HG03045 (cell line): ENCODE measurements around the gene SYCE1.
A peak's percentile ranks its signal among the peaks of the same experiment; 100 is the strongest.
"Not testable (repeated sequence)": the region's sequence is repeated elsewhere in the genome, so short reads cannot be mapped to it uniquely, and the experiment has no call there.

ENCODE experiments used
- ATAC-seq: cut with Tn5 transposase; IDR thresholded peaks from one replicate; pipeline ENCODE4 v1.9.1; 2021; ENCODE audit warnings: mild to moderate bottlenecking, moderate library complexity; ENCODE audit not compliant: unreplicated experiment

SYCE1 gene

DNA sequence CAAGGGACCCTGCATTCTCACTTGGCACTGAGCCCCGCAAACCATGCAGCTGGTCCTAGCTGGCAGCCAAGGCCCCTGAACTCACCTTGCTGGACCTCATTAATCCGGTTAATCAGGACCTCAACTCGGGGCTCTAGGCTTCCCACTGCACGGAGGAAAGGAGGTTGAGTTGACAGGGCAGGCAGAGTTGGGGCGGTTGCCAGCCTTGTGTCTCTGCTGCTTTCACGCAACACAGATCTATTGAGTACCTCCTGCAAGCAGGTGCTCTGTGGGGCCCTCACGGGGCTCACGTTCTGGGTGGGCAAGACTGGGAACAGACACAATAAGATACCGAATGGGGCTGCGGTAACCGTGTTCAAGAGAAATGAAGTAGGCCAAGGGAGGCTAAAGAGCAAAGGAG is 6.2 kb downstream of the SYCE1 start:
- ATAC-seq: no peak

DNA sequence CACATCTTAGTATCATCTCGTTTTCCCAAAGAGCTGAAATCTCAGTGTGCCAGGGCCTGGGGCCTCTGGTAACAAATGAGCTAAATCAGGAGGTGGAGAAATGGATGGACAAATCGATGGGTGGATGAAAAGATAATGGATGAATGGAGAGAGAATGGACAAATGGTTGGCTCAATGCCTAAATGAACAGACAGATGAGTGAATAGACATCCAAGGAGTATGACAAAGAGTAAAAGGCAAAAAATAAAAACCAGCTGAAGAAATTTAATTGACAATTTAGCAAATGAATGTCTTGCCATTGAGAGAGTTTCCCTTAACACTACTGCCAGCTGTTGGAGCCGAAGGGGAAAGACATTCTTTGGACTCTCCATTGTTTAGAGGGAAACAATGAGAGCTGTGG is 8.0 kb downstream of the SYCE1 start:
- ATAC-seq: no peak

DNA sequence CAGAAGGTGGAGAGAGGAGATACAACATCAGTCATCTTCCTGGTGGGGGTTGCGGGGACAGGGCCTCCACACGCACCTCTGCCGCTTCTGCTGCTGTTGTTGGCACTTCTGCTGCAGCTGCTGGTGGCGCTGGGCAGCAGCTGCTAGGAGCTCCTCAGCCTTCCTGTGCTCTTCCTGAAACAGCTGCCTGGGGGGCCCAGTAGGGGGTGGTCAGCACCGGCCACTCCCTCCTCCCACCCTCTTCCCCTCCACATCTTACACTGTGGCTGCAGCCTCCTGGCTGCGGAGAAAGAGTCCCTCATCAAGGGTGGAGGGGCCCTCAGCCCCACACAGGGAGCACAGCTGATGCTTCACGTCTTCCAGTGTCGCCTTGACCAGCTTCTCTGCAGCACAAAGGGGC is 9.9 kb downstream of the SYCE1 start:
- no peak for ATAC-seq

DNA sequence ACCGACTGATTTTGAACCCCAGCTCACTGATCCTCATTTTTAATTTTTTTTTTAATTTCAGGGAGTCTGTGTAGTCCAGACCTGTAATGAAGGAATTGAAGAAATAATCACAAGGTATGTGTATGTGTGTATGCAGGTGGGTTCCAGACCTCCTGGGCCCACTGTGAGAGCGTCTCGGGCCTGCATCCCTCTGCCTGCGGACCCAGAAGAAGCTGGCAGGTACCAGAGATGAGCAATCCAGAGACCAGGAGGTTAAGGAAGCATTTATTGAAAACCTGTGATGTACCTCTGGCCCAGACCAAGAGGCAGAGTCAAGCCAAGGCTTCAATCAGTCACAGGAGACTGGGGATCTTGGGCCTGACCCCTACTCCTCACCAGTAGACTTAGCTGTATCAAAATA is 10.8 kb downstream of the SYCE1 start:
- ATAC-seq: no peak

DNA sequence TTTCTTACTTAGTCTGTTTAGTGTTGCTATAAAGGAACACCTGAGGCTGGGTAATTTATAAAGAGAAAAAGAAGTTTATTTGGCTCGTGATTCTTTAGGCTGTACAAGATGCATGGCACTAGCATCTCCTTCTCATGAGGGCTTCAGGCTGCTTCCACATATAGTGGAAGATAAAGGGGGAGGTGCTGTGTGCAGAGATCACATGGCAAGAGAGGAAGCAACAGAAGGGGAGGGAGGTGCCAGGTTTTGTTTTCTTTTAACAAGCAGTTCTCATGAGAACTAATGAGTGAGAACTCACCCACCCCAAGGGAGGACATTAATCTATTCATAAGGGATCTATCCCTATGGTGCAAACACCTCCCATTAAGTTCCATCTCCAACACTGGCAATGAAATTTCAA is 20.9 kb downstream of the SYCE1 start:
- ATAC-seq: no peak

DNA sequence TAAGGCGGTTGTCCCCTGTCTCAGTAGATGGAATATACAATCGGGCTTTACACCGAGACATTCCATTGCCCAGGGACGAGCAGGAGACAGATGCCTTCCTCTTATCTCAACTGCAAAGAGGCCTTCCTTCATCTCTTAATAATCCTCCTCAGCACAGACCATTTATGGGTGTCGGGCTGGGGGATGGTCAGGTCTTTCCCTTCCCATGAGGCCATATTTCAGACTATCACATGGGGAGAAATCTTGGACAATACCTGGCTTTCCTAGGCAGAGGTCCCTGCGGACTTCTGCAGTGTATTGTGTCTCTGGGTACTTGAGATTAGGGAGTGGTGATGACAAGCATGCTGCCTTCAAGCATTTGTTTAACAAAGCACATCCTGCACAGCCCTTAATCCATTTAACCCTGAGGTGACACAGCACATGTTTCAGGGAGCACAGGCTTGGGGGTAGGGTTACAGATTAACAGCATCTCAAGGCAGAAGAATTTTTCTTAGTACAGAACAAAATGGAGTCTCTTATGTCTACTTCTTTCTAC is 23.9 kb downstream of the SYCE1 start:
- ATAC-seq: not testable (repeated sequence)

DNA sequence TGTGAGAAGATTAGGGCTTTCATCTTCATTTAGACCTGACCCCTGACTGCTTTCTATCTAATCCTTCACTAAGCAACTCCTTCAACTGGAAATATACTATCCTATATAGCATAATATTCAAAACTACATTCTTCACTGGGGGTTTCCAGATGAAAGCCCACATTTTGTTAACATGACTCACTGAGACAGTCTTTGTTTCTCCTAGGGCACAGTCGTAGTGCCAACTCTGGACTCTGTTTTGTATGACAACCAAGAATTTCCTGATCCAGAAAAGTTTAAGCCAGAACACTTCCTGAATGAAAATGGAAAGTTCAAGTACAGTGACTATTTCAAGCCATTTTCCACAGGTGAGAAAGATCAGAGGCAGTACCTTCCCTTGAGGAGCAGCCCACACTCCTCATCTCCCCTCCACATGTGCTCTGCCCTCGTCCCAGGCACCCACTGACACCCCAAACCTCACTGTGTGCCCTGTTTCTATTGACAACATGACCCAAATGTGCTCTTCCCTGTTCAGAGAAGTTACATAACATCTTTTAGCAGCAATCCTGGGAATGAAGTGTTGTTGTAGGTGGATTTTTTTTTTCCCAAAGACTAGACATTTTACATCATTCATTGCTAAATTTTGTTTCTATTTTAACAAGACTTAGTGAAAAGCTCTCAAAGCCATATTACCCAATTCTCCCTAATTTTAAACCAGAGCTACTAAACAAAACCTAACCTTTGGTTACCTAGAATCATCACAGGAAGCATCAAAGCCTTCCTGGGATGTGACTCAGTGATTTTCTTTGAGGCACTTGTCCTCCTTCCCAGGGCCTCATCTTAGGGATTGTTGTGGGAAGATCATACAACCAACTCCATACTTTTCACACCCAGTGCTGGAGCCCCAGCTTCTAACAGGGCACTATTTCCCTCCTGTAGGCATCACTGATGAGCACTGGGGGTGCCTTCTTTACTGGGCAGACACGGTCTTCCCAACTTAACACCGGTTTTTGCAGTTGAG is 27.5 kb downstream of the SYCE1 start:
- no peak for ATAC-seq

DNA sequence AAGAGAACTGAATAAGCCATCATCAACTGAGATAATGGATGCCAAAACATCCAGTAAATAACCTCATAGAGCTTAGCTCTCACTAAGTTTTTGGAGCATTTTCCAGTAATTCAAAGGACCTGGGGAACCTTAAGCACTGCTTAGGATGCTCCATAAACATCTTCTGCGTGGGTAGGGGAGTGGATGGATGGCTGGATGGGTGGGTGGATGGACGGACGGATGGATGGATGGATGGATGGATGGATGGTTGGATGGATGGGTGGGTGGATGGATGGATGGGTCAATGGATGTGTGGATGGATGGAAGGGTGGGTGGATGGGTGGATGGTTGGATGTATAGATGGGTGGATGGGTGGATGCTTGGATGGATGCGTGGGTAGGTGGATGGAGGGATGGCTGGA is 29.2 kb downstream of the SYCE1 start:
- no peak for ATAC-seq

DNA sequence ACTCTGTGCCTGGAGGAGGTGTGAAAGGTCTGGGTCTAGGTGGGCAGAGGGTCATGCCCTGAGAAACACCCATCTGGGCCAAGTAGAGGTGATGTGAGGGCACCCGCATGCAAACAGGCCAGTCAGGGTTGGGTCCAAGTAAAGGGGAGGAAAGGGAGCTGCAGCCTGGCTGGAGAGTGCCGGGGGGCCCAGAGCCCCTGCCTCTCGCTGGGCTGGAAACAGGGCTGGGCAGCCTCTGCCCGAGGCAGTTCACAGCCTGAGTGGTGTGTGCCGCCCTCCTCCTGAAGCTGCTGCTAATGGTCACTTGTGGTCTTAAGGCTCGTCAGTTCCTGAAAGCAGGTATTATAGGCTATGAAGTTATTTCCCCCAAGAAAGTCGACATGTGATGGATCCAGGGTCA is 31.0 kb downstream of the SYCE1 start:
- ATAC-seq: no peak

DNA sequence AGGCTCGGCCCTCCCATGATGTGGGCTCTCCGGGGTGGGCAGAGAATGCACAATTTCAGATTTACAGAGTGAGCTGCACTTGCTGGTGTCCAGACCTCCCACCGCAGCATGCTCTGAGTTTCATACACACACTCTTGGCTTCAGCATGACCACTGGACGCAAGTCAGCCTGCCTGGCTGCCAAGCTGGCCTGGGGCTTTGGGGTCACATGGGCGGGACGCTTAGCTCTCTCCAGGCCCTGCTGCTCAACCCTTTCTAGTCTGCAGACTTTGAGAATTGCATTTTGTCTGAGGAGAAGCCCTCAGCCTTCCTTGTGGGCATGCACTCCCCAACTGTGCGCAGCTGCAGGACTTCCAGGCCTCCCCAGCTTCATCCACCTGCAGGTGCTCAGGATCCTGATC is 32.5 kb downstream of the SYCE1 start:
- ATAC-seq: no peak

DNA sequence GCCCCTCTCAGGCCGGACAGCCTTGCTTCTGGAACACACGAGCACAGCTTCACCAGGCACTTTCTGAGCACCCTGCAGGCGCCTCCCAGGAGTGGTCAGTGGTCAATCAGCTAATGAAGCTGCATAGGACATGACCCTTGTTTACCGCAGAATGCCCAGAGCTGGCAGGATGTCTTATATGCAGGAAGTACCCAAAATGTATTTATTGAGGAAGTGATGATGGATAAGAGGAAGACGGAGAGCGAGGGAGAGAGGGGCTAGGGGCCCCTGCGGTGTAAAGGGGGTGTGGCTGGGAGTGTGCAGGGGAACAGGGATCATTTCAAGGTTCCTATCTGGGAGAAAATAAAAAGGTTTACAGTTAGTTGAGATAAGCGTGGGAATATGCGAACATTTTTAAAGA is 34.9 kb downstream of the SYCE1 start:
- no peak for ATAC-seq

DNA sequence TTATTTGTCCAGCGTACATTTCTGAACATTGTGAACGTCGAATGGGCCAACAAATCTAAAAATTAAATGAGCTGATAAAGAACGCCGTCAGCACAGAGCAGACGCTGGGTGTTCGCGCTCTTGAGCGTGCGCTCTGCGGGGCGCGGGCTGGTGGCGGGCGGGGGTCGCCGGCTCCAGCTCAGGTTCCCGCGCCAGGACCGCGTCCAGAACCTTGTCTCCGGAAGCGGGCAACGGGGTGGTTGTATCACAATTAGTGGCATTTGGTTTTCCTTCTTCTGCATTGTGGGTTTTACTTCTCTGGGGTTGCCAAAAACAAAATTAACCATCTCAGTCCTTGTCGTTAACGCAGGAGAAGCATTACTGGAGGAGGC is 35.8 kb downstream of the SYCE1 start:
- no peak for ATAC-seq

DNA sequence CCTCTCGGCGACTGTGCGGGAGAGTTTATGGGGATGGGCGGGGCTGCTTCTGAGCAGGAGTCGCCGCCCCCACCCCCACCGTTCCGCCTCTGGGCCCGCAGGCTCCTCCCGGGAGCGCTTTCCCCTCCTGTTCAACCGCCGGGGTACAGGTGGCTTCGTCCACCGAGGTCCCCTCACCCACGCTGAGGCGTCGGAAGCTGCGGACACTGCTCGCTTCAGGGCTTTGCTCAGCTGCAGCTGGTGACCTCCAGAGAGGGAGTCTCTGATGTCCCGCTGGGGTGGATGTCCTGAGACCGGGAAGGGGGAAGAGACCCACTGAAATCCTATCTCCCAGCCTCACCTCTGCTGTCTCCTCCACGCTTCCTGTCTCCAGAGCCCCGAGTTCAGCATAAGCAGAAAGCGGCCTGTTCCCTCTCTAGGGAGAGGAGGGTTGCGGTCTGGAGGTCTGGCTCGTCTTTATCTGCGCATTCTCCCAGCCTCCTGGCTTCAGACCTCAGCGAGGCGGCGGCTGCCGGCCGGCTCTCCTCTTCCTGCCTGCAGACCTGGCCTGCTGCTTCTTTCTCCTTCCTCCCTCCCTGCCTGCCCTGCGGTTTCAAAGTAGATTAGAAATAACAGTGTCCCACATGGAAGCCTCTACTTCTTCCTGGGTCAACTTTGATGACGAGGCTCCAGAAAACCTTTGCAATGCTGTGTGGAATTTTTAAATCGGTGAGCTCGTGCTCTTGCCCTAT is 36.4 kb downstream of the SYCE1 start:
- ATAC-seq: no peak

DNA sequence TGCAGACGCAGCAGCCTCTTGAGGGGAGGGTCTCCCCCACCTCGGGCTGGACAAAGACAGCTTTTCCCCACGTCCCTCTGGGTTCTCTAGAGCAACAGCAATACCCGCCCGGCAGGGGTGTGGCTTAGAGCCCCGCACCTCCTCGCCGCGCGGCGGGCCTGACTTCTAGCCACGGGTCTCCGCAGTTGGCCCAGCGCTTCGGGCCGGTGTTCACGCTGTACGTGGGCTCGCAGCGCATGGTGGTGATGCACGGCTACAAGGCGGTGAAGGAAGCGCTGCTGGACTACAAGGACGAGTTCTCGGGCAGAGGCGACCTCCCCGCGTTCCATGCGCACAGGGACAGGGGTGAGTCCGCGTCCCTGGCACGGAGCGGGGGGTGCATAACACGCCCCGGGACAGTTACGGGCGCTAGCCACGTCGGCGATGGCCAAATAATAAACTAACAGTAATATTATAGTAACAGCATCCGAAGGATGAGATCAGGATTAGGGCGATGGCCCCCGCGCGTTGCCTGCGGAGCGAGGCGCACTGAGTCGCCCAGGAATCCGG is 37.0 kb downstream of the SYCE1 start:
- ATAC-seq: no peak

DNA sequence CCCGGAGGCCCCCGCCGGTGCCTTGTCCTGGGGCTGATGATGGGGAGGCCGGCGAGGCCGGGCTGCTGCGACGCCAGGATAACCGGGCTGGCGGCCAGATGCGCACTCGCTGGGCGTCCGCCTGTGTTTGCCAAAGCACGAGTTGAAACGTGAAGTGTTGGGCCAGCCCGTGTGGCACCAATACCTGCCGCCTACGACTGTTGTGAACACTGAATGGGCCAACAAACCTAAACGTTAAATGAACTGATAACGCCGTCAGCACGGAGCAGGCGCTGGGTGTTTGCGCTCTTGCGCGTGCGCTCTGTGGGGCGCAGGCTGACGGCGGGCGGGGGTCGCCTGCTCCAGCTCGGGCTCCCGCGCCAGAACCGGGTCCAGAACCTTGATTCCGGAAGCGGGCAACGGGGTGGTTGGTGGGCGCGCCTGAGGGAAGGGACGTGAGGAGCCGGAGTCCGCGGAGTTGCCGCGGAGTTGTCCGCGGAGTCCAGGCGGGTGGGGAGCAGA is 37.6 kb downstream of the SYCE1 start:
- no peak for ATAC-seq

DNA sequence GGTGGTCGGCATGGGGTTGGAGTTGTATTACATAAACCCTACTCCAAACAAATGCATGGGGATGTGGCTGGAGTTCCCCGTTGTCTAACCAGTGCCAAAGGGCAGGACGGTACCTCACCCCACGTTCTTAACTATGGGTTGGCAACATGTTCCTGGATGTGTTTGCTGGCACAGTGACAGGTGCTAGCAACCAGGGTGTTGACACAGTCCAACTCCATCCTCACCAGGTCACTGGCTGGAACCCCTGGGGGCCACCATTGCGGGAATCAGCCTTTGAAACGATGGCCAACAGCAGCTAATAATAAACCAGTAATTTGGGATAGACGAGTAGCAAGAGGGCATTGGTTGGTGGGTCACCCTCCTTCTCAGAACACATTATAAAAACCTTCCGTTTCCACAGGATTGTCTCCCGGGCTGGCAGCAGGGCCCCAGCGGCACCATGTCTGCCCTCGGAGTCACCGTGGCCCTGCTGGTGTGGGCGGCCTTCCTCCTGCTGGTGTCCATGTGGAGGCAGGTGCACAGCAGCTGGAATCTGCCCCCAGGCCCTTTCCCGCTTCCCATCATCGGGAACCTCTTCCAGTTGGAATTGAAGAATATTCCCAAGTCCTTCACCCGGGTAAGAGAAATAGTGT is 38.3 kb downstream of the SYCE1 start, which contains the start of gene CYP2E1:
Gene CYP2E1, plus strand, starts transcription at position 407 of the 632 bp plus-strand sequence. Its CDS starts 33 bp downstream, at position 440.
- no peak for ATAC-seq

DNA sequence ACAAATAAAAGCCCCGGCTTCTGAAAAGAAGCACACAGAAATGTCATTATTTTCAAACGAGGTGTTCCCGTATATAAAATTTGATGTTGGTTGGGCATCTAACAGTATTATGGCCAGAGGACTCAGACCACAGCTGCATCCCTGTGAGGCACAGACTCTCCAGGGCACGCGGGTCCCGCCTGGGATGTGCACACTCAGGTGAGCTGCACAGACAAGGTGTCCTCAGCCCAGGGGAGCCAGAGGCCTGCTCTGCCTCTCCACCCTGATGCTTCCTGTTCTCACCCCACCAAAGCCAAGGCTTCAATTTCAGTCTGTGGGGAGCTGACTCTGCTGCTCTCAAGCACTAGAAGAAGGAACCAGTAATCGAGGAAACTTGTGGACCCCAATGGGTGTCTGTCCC is 39.9 kb downstream of the SYCE1 start:
- ATAC-seq: no peak

DNA sequence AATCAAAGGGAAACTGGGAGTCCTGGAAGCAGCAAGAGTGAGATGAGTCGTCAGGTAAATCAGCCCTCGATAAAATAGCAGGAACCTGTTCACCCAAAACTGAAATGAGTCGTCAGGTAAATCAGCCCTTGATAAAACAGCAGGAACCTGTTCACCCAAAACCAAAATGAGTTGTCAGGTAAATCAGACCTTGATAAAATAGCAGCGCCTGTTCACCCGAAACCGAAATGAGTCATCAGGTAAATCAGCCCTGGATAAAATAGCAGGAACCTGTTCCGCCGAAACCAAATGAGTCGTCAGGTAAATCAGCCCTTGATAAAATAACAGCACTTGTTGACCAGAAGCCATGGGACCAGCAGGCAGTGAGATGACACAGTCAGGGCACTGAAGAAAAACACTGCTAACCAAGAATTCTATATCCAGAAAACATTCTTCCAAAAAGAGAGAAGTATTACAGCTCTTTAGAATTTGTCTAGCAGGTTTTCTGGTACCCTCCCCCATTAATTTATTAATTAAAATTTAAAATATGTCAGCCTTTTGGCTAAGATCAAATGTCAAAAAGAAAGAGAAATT is 41.7 kb downstream of the SYCE1 start:
- ATAC-seq: no peak

DNA sequence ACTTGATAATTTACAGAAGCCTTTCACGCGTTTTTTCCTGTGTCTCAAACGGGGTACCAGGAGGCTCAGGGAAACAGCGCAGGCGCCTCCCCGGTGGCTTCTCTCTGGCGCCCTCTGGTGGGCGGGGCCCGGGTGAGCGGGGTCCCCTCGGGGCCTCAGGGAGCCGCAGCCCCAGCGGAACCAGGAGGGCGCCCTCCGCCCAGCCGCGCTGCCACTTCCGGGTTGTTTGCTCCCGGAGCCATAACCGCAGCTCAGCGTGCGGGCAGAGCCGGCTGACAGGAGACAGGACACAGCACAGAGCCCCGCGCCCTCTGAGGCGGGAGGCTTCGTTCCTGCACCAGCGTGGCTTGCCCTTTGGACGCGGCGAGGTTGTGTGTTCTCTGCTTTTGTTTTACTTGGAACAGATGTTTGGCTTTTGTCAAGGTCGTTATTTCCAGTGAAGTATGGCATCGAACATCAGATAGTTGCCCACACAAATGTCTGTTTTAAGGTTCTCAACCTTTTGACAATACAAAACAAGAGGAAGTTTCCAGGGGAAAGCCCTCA is 45.1 kb downstream of the SYCE1 start:
- ATAC-seq: peak; percentile 87

DNA sequence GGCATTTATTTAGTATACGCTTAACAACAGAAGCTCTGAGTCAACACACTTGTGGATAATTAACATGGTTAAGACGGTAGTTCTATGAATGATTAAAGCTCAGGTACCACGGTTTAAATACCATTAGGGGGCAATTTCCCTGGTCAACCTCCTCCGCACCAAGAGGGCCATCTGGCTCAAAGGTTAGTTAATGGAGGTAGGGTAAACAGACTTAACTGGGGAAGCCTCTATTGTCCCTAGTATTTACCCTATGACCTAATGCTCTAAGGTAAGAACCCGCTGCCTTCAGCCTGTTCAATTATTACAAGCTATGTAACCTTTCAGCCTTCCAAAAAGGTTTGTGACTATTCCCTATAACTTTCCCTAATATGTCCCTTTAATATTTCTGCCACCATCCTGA is 46.9 kb downstream of the SYCE1 start:
- ATAC-seq: not testable (repeated sequence)
